Suppressor macrophage treated with lipopolysaccharide for 1 hour (primary cell): ENCODE results near the gene C6orf47.
A peak's percentile ranks its signal among the peaks of the same experiment; 100 is the strongest.

Experiments
- DNase-seq, 3 donors: peaks; one replicate each; pipeline ENCODE4 v3.0.0-alpha.2; 2020 to 2022

The C6orf47 gene

DNA sequence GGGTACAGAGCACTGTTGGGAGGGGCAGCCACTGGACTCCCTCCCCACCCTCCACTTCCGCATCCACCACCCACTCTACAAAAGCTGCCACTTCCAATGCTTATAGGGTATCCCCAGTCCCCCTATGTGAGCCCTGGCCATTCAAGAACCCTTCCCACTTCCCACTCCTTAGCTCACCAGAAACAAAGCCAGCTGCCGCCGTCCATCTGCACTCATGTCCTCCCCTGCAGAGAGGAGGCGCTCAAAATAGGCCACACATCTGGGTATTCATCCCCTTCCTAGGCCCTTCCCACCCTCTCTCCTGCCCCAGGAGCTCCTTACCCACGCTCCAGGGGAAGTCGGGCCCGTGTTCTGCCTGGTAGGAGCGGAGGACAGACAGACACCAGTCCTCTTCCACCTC lies 26.7 kb upstream of the C6orf47 start:
- no peak for DNase-seq

DNA sequence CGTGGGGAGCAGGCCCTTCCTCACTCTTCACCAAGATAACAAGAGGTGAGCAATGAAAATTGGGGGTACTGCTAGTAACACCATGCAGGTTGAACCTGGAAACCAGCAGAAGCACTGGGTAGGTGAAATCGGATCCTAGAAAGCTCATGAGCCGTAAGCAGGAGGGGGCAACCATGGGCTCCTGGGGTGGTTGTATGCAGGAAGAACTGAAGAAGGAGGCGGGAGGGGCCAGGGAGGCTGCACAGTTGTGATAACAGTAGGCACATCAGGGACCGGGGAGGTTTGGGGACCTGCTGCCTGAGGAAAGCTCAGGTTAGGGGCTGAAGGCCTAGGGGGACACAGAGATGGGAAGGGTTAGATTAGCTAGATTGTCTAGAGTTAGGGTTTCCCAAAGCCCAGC lies 25.9 kb upstream of the C6orf47 start:
- DNase-seq = no peak

DNA sequence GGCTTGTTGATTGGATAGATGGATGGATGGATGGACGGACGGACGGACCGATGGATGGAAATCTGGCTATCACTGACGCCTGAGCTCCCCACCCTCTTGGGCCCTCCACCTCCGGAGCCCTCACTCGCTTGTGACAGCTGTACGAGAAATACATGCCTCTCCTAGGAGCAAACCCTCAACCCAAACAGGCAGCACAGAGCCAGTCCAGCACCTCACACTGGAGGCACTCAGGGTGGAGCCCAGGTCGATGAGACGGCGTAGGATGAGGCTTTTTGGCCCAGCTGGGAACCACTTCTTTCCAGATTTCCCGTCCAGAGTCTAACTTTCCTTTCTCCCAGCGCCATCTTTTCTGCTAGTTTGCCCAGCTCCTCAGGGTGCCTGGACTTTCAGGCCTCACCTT lies 23.0 kb upstream of the C6orf47 start:
- no peak for DNase-seq

DNA sequence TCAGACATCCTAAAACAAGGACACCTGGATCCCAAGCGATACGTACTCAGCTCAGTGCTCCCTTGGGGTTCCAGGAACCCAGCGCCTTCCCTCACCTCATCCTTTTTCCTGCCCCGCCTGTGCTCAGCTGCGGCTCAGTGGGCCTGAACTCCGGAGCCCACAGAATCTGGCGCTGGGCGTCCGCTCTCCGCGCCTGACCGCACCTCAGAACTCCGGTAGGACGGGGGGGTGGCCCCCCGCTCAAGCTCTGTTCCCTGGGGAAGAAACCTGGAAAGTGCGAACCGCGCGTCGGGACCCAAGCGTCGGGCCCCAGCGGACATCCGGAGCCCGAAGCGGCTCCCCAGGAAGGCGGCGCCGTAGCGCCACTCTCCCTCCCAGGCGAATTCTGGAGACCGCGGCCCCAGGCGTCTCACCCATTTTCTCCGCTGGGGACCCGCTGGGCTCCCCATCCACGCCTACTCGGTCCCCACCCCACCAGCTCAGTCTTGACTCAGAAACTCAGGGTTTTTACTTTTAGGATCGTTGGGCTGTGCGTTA lies 20.6 kb upstream of the C6orf47 start:
- DNase-seq = peak; percentile 58 to 83 (median 72)

DNA sequence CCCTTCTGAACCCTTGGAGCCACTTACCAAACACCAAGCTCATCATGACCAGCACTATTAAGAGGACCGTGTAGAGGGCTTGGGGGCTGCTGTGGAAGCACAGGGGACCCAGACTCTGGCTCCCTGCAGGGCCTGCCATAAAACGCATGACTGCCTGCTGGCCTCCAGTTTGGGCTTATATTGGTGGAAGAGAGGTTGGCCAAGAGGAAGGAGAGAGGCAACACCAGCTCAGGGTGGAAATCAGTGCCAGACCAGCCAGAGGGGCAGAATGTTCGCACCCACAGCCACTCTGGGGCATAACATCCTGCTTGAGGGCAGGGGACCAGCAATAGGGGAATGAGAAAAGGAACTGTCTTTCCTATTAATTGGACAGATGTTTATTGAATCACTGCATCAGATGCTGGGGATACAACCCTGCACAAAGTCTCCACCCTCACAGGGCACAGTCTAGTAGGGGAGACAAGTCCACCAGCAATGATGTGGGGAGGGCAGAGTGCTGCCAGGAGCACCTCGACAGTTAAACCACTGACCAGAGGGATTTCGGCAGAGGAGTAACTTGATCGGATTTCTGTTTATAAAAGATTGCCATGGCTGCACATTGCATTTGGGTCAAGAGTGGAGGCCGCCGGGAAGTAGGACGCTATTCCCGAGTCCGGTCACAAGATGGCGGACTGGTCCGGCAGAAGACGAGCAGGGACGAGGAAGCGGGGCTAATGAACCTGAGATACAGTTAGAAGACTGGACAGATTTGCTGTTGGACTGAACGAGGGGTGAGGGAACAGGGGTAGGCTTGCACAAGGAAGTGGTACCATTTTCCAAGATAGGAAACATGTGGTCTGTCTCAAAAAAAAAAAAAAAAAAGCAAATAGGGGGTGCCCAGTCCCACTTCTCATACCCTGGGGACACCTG lies 19.9 kb upstream of the C6orf47 start, which contains the start of gene LY6G5C:
TSS of gene LY6G5C (minus strand) at position 842 of the 909 bp plus-strand sequence. CDS start at position 148, 694 bp downstream.
- peak; percentile 83 to 86 (median 84) for DNase-seq

DNA sequence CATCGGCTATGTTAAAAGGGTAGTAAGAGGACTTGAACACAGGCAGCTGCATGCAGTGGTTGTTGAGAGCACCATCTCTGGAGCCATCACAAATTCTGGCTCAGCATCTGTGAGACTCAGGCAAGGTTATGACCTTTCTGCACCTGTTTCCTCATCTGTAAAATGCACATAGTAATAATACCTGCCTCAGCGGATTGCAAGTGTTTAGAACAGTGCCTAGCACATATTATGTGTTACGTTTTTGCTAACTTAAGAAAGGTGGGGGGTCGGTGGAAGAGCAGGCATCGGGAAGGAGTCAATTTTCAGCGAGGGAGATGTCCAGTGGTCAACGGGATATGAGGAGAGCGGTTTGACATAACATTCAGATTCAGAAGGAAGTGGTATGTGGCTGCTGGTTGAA lies 17.4 kb upstream of the C6orf47 start:
- no peak for DNase-seq

DNA sequence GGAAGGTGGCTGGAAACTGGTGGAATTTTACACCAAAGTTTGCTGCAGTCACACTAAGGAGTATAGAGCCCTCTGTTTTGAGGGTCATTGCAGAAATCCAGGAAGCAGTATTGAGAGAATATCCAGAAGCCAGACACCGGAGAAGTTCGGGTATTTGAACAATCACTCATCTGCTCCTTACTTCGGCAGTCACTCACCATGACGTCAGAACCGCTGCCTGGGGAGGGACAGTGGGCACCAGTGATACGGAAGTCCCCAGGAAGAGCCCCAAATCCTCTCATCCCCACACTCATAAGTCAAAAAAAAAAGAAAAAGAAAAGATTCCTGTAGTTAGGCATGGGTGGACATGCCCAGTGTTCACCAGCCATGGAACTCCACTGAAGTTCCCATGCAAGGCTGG lies 16.3 kb upstream of the C6orf47 start:
- no peak for DNase-seq

DNA sequence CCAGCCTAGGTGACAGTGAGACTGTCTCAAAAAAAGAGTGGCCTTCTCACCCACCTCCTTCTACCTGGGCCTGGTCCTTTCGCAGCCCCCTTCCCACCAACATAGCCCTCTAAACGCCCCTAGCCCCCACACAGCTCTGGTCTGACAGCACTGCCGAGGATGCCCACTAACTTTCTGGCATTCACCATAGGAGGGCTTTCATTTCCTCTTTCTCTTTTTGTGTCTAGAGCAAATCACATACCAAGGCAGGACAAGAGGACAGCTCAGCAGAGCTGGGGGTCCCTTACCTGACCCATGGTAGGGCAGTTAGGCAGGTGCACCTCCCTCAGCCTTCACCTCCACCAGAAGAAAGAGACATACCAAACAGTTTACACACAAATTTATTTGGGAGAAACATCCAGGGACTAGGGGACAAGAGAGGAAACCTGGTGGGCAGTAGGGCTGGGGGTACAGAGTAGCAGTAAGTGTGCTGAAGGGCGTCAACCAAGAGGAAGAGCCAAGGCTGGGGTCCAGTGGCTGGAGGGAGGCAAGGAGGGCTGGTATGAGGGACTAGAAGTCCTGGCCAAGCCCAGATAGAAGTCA lies 15.8 kb upstream of the C6orf47 start:
- DNase-seq = peak in 1 of 3 donors; percentile 23

DNA sequence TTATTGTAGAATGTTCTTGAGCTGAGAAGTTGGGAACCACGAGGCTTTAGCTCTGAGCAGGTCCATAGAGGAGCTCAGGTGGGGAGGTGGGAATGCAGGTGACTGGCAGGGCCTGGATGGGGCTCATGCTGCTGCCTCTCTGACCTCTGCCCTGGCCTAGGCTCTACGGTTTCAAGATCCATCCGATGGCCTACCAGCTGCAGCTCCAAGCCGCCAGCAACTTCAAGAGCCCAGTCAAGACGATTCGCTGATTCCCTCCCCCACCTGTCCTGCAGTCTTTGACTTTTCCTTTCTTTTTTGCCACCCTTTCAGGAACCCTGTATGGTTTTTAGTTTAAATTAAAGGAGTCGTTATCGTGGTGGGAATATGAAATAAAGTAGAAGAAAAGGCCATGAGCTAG lies 9.1 kb upstream of the C6orf47 start, which contains the start of gene LY6G5B:
TSS of gene LY6G5B (plus strand) at position 301 of the 400 bp plus-strand sequence. CDS start 975 bp downstream, outside the sequence.
- DNase-seq = no peak

DNA sequence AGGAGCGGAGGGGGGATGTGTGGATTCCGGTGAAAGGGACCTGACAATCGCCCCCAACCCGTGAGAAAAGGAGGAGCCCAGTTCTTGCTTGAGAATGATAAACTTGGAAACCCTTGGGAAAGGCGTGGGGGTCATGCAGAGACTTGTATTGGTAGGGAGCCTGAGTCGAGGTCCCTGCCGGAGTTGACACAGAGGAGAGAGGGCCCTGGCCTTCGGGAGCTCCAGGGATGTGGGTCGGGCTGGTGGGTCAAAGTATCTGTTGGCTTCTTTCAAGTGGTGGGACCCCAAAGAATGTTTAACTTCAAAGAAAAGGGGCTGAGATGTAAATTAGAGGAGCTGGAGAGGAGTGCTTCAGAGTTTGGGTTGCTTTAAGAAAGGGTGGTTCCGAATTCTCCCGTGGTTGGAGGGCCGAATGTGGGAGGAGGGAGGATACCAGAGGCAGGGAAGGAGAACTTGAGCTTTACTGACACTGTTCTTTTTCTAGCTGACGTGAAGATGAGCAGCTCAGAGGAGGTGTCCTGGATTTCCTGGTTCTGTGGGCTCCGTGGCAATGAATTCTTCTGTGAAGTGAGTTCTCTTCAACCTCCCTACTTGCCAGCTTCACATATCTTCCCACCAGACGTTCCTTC lies 5.9 kb upstream of the C6orf47 start:
- DNase-seq = peak; percentile 69 to 74 (median 72)

DNA sequence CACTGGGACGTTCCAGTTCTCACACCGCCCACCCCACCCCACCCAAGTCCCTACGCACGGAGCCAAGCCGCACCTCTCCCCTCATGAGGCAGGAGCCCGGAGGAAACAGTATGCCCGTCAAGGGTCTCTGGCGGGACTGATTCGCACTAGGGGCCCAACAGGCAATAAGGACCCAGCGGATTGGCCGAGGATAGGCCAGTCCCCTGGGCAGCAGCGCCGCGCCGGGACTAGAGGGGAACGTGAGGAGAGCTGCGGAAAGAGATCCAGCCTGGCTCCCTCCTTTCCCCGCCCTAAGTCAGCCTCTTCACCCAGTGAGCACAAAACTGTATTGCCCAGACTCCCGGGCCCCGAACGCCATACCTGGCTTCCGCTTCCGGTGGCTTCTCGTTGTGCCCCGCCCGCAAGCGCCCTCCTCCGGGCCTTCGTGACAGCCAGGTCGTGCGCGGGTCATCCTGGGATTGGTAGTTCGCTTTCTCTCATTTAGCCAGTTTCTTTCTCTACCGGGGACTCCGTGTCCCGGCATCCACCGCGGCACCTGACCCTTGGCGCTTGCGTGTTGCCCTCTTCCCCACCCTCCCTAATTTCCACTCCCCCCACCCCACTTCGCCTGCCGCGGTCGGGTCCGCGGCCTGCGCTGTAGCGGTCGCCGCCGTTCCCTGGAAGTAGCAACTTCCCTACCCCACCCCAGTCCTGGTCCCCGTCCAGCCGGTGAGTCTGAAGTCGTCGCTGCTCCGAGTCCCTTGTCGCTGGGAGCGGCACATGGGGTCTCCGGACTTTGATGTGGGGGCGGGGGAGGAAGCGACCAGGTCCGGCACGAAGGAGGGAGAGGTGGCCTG lies 5.1 kb upstream of the C6orf47 start, which contains the start of gene CSNK2B:
TSS of gene CSNK2B (plus strand) at position 580 of the 836 bp plus-strand sequence. CDS start 752 bp downstream, outside the sequence.
- DNase-seq = peak; percentile 98 to 99 (median 98)

DNA sequence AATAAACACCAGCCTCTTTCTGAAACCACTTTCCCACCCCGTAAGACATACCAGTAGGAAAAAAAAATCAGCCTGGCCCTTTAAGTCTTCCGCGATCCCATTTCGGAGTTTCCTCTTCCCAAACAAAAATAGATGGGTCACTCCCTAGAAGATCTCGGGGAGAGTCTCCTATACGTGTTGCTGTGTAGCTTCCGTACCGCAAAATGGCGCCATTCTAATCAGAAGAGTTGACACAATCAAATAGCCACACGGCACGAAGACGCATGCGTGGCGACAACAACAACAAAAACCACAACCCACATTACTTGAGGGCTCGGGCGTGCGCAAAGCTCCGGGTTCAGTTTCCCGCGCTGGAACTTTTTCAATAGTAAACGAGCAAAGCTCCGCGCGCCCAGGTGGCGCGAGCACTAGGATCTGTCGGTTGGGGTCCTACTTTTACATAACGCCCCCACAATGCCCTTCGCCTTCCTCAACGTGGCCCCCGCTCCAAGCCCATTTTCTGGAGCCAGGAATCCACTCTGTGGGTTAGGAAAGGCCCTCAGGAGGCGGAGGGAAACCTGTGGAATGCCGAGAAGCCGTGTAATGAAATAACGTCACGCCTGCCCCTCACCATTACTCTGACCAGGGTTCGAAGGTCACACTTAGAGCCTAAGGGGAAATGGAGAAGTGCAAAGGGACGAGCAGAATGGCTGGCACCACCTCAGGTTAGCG lies 4.4 kb upstream of the C6orf47 start, which contains the start of gene GPANK1:
TSS of gene GPANK1 (minus strand) at position 208 of the 711 bp plus-strand sequence. CDS start 519 bp downstream, outside the sequence.
- peak; percentile 95 to 97 (median 97) for DNase-seq

DNA sequence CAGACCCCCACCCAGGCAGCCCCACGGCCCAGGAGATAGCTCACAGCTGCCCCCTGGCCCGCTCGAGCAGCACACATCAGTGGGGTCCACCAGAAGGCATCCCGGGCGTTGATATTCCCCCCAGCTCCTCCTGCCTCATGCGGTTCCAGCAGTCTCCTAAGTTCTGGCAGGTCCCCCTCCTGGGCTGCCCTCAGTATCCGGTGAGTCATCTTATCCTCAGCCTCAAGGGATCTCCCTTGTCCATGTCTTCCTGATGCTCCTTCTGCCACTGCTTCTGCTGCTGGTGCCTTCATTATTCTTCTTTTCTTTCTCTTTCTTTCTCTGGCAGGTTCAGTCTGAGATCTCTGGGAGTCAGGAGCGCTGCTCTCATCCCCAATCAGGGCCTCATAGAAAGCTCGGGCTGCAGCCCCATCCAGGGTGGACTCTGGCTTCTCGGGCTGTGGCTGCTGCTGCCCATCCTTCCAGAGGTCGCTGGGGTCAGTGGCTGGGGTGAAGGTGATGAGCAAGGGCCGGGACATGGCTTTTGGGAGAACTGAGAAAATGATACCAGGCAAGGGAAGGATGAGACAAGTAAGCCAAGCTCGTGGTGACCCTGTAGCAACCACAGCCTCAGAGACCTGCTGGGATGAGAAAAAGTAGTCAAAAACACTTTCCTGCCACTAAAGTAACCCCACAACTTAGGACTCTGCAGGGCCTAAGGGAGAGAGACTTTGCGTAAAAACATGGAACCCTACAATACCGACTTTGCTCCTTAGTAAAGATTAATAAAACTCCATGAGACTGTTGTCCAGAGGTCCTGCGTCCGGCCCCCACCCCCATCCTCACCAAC lies 3.6 kb upstream of the C6orf47 start:
- peak; percentile 46 to 59 (median 48) for DNase-seq

DNA sequence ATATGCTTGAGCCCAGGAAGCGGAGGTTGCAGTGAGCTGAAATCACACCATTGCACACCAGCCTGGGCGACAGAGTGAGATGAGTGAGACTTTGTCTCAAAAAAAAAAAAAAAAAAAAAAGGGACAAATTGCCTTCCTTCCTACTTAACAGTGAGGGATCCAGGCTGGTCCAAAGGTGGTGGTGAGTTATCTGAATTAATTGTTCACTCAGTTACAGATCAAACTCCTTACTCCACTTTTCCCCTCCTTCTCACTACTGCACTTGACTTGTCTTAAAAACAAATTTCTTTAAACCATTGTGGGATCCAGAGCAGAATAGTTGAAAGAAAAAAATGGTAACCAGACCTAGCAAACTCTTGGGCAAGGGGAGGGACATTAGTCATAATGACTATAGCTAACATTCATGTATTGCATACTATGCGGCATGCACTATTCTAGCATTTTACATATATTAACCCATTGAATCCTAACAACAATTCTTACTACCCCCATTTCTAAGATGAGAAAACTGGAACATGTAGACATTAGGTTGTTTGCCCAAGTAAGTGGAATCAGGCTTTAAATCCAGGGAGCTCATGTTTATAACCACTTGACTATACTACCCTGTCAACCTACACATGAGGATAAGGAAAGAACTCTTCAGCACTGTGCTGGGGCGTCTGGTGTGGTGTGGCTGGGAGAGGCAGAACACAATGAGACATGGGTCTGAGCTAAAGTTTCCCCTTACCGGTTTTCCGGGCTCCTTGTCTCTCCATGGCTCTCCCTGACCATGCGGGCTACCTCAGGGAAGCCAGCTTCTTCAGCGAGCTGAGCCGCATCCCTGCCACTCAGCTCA lies 2.8 kb upstream of the C6orf47 start:
- peak; percentile 30 to 73 (median 61) for DNase-seq

DNA sequence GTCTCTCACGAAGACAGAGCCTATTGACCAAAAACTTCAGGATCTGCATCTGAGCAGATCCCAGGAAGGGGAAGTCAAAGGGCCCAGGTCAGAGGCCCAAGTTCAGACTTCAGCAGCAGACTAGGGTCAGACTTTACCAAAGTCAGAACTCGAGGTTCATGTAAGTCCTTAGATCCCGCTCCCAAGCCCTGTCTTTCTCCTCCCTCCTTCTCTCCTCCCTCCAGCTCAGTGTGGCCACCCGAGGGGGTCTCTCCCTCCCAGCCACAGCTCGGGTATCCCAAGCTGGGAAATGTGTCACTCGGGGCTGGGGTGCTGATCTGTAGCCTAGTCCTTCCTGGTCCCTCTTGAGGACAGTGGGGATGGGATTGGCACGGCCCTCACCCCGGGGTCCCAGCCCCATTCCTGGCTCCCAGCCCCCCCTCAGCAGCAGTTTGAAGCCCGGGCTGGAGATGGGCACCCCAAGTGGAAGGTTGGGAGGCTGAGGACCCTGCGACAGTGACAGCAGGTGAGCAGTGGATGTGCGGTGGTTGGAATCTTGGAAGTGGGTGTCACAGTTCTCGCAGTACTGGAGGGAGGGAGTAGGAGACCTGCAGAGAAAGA lies 1.6 kb upstream of the C6orf47 start:
- no peak for DNase-seq

DNA sequence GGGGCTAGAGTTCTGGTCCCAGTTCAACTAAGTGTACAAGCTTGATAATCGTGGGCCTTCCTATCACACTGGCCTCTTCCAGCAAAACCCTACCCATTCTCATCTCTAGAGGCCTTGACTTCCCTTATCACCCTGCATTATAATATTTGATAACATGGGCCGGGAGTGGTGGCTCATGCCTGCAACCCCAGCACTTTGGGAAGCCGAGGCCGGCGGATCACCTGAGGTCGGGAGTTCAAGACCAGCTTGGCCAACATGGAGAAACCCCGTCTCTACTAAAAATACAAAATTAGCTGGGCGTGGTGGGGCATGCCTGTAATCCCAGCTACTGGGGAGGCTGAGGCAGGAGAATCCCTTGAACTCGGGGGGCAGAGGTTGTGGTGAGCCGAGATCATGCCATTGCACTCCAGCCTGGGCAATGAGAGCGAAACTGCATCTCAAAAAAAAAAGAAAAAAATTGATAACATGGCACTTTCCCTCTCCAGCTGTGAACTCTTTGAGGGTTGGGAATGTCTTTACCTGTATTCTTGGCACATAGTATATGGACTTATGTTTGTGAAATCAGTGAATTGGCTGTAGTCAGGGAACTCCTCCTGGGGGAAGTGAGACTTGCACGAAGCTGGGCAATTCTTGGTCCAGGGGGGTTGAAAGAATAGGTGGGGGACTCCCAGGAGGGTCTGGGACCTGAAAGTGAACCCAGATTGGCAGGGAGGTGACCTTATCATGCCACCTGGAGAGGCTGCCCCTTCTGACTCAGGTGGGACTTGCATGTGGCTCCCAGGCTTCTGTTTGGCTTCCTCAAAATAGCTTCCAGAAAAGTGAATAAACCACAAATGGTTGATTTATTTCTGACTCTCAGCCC lies 915 bp upstream of the C6orf47 start:
- no peak for DNase-seq

DNA sequence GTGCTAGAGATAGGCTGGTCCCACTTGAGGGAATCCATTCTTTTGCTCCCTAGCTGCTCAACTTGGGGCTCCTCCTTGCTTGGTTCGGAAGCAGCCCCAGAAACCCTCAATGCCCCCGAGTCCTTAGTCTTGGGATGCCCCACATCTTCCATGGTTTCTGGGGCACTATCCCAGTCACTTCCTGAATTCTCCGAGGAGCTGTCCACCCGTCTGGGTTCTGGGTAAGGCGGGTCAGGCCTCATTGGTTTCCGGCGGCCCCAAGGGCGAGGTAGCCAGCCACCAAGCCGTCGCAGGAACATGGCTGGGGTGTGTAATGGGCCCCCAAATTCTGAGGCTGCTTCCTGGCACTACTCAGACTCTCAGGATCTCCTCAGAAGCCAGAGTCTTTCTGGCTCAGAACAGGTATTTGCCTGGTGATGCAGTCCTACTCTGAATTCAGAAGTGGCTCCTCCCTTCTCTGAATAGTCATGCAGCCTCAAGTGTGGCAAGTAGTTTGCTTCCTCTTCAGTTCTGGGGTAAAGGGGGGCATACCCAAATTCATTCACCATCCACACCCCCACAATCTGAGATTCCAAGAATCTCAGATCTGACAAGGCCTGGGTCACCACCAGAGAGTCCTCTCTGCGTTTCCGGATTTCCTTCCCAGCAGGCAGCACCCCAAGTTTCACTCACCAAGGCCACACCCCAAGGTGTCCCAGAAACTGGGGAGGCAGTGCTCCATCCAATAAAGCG lies 763 bp downstream of the C6orf47 start:
- peak; percentile 52 to 66 (median 52) for DNase-seq
